ENCODE data around the gene CHMP1B. TPM values are rescaled to one million over a fixed set of nuclear protein-coding genes. Genes with fewer than 3 reads are reported as not detected.

Gene CHMP1B
- total and polyA plus RNA-seq, 9 of the 15 experiments (the other 6 are each of a cell fraction or from before 2014, with no cell fraction given): 12.3 to 29.9 (median 19.0) TPM

GRCh38 chr18:11871501-11871900 lies 20.3 kb downstream of the CHMP1B start:
- Histone ChIP-seq H3K27ac (ENCODE audit: extremely low read depth, low read depth, low read length) (no peak overlapping the region), H3K27me3 (ENCODE audit: control insufficient read depth in 2 of 2, insufficient read depth in 2 of 2, low read length in 2 of 2) (peaks cover 0 to 17% of the 10 kb centered on the region in 2 experiments; a peak in 4 of 5 replicates), H2AFZ (ENCODE audit: low read depth, low read length) (no peak overlapping the region), H3K4me3 (no peak overlapping the region), H3K9me3 (replicated peaks; ENCODE audit: control insufficient read depth, insufficient read depth, low read depth, low read length) (no peaks in the 10 kb centered on the region; the same call in 1 of the 2 replicates), H3K36me3 (ENCODE audit: control insufficient read depth, insufficient read depth, low read length) (no peaks in the 10 kb centered on the region), H3K9me1 (ENCODE audit: control insufficient read depth, insufficient read depth, low read length) (no peaks in the 10 kb centered on the region), H3K79me2 (ENCODE audit: control insufficient read depth, insufficient read depth, low read length) (no peaks in the 10 kb centered on the region), H3K4me1 (replicated peaks in 1 of 2; ENCODE audit: control insufficient read depth in 2 of 2, insufficient read depth in 2 of 2, low read length in 2 of 2) (peaks cover 0 to 5% of the 10 kb centered on the region in 2 experiments; a peak in 3 of 5 replicates), H3K4me2 (ENCODE audit: insufficient read depth, low read length) (no peak overlapping the region), H4K20me1 (replicated peaks; ENCODE audit: control insufficient read depth, insufficient read depth, low read length) (no peaks in the 10 kb centered on the region), H3K9ac (ENCODE audit: insufficient read depth in 1 of 2, low read depth in 2 of 2, low read length in 2 of 2) (no peak overlapping the region)
- FAIRE-seq (no peak), ATAC-seq (no peak), DNase-seq (ENCODE audit: extremely low read depth in 1 of 4, low spot score in 3 of 4) (no peak)
- POLR2A ChIA-PET: no interaction called here
- CTCF ChIA-PET (ENCODE audit: low intra/inter-chr PET ratio): interaction anchor here (2.3 kb wide), 1 partner anchor 139 kb away, joined by 22 read pairs; no protein-coding TSS in a partner anchor
- 7% methylated on average over 5 of the region's 5 CpGs for WGBS (ENCODE audit: insufficient coverage, low coverage, missing lambda C conversion rate)
- in situ Hi-C loops (cut with MboI) (no loop called here), intact Hi-C loops (cut with micrococcal nuclease) (loop anchor here (5.0 kb wide), 1 partner anchor 214 kb away; no protein-coding TSS in a partner anchor)
- no TSS peak for BruUV-seq (replicated peaks)
- no peak for TF ChIP-seq CBFA2T3 (IDR thresholded peaks at IDR 0.05)
- TF ChIP-seq MEF2D (tag; conservative IDR thresholded peaks at IDR 0.05; ENCODE audit: low read depth): no peak
- TF ChIP-seq ARID3B (CRISPR knock-in tag; IDR thresholded peaks at IDR 0.05; ENCODE audit: borderline replicate concordance): no peak
- no peak for TF ChIP-seq PHB (CRISPR knock-in tag; IDR thresholded peaks at IDR 0.05)
- no peak for TF ChIP-seq JUN (IDR thresholded peaks at IDR 0.05; ENCODE audit: borderline replicate concordance, low read depth, low read length)
- no peak for TF ChIP-seq JUN (CRISPR knock-in tag; IDR thresholded peaks at IDR 0.05; ENCODE audit: borderline replicate concordance)
- no peak for TF ChIP-seq E2F4 (CRISPR knock-in tag; IDR thresholded peaks at IDR 0.05; ENCODE audit: low read depth)
- TF ChIP-seq SMAD3 (CRISPR knock-in tag; conservative IDR thresholded peaks at IDR 0.05): no peak
- no peak for TF ChIP-seq ELK3 (CRISPR knock-in tag; IDR thresholded peaks at IDR 0.05)
- TF ChIP-seq SREBF1 (IDR thresholded peaks at IDR 0.05; ENCODE audit: borderline replicate concordance, low read depth, low read length): no peak
- TF ChIP-seq NR4A1 (CRISPR knock-in tag; IDR thresholded peaks at IDR 0.05): no peak
- no peak for TF ChIP-seq NR4A1 (tag; IDR thresholded peaks at IDR 0.05)
- TF ChIP-seq MYBL2 (IDR thresholded peaks at IDR 0.05; ENCODE audit: low read depth): no peak
- TF ChIP-seq MYBL2 (CRISPR knock-in tag; IDR thresholded peaks at IDR 0.05; ENCODE audit: borderline replicate concordance): no peak
- TF ChIP-seq SUPT5H (IDR thresholded peaks at IDR 0.05): no peak
- no peak for TF ChIP-seq SRF (CRISPR knock-in tag; IDR thresholded peaks at IDR 0.05)
- no peak for TF ChIP-seq MLLT1 (IDR thresholded peaks at IDR 0.05)
- TF ChIP-seq MEIS2 (IDR thresholded peaks at IDR 0.05; ENCODE audit: partially characterized antibody): no peak
- TF ChIP-seq IRF9 (tag; IDR thresholded peaks at IDR 0.05): no peak
